OCI-LY3 (cell line): ENCODE data around the gene FNDC10.

Experiments used
- H2AFZ ChIP-seq: fragments of 200-600, 300-600 bp; shearing (Covaris generic); 2 replicates; pipeline ENCODE4 v1.6.0; 2014; ENCODE audit warnings: antibody characterized with exemption, low read depth, low read length
- H3K27ac ChIP-seq: fragments of 200-600, 300-600 bp; sonication (generic); 2 replicates; pipeline ENCODE4 v1.5.1; 2014; ENCODE audit warnings: mild to moderate bottlenecking, low read length, moderate library complexity, mixed read lengths
- H3K27me3 ChIP-seq: fragments of 200-600, 300-600 bp; sonication (generic); 2 replicates; pipeline ENCODE4 v1.6.1; 2014; ENCODE audit warnings: low read depth, low read length, mixed read lengths
- H3K36me3 ChIP-seq: fragments of 200-600, 300-600 bp; sonication (generic); replicated peaks from 2 replicates; pipeline ENCODE3; 2014; ENCODE audit warnings: low read depth, low read length, mixed read lengths
- H3K4me1 ChIP-seq: fragments of 300-600, 200-600 bp; sonication (generic); 2 replicates; pipeline ENCODE4 v1.6.1; 2014; ENCODE audit warnings: low read length, mixed read lengths
- H3K4me2 ChIP-seq: fragments of 200-600, 300-600 bp; sonication (generic); 2 replicates; pipeline ENCODE4 v1.6.1; 2014; ENCODE audit warnings: low read length, mixed read lengths
- H3K4me3 ChIP-seq: fragments of 300-600, 200-600 bp; sonication (generic); 2 replicates; pipeline ENCODE4 v1.5.1; 2014; ENCODE audit warnings: antibody characterized with exemption, mild to moderate bottlenecking, low read length, moderate library complexity
- H3K79me2 ChIP-seq: fragments of 300-600, 200-600 bp; shearing (Covaris generic); 2 replicates; pipeline ENCODE4 v1.6.1; 2014; ENCODE audit warnings: mild to moderate bottlenecking, low read length, mixed read lengths
- H3K9ac ChIP-seq: fragments of 300-600, 200-600 bp; shearing (Covaris generic); 2 replicates; pipeline ENCODE4 v1.6.0; 2014; ENCODE audit warnings: mild to moderate bottlenecking, low read length, moderate library complexity
- H3K9me3 ChIP-seq: fragments of 200-600, 300-600 bp; shearing (Covaris generic); 2 replicates; pipeline ENCODE4 v1.6.1; 2014; ENCODE audit warnings: low read length, mixed read lengths; ENCODE audit not compliant: insufficient read depth
- H4K20me1 ChIP-seq: fragments of 200-600, 300-600 bp; sonication (generic); 2 replicates; pipeline ENCODE4 v1.6.1; 2016; ENCODE audit warnings: low read length, mixed read lengths; ENCODE audit not compliant: insufficient read depth
- EZH2phosphoT487 ChIP-seq: fragments of 200-600 bp; shearing (Covaris generic); IDR thresholded peaks from 2 replicates; pipeline ENCODE4 v1.6.1; 2018; ENCODE audit warnings: antibody characterized with exemption, mixed run types, low read depth
- TF ChIP-seq, protein P1 (sequence below): fragments of 200-600, 300-600 bp; sonication (generic); IDR thresholded peaks from 2 replicates; pipeline ENCODE4 v1.5.1; 2014; ENCODE audit warnings: antibody characterized with exemption, low read length, low read depth

The FNDC10 gene

DNA sequence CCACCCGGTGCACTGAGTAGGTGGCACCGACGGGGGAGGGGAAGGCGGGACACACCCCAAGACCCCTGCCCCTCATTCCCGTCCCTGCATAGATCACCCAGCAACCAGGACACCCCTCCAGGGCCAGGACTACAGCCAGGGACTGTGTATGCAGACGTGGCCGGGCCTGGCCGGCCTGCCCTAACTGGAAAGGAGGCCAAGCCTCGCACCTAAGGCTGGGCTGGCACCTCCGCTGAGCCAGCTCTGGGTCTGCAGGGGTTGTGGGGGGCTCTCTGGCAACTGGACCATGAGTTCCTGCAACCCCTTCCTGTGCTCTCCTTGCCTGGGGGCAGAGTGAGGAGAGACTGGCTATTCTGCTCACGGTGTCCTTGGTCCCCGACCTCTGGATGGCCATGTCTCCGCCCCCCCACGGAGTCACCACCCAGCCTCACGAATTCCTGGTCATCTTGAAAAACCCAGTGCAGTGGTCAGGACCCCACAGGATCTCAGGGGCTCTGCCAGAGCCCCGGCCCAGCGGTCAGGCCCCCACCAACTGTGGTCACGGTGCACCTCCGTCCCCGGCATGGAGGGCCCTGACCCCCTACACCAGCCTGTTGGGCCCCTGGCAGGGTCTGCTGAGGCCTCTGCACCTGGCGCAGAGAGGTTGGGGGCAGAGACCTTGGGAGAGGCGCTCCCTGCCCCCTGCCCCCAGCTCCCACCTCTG lies 1.1 kb upstream of the FNDC10 start:
- Histone ChIP-seq H4K20me1 (no peaks in the 10 kb centered on the region), H3K4me1 (peaks cover 33% of the 10 kb centered on the region), H3K27me3 (peaks cover 12% of the 10 kb centered on the region; the same call in 1 of the 2 replicates), H3K27ac (no peak overlapping the region), H2AFZ (no peak overlapping the region), H3K36me3 (no peaks in the 10 kb centered on the region), H3K4me3 (no peak overlapping the region), H3K79me2 (no peaks in the 10 kb centered on the region), H3K9me3 (no peaks in the 10 kb centered on the region), H3K4me2 (no peak overlapping the region), H3K9ac (no peak overlapping the region)
- TF ChIP-seq, protein P1, sequence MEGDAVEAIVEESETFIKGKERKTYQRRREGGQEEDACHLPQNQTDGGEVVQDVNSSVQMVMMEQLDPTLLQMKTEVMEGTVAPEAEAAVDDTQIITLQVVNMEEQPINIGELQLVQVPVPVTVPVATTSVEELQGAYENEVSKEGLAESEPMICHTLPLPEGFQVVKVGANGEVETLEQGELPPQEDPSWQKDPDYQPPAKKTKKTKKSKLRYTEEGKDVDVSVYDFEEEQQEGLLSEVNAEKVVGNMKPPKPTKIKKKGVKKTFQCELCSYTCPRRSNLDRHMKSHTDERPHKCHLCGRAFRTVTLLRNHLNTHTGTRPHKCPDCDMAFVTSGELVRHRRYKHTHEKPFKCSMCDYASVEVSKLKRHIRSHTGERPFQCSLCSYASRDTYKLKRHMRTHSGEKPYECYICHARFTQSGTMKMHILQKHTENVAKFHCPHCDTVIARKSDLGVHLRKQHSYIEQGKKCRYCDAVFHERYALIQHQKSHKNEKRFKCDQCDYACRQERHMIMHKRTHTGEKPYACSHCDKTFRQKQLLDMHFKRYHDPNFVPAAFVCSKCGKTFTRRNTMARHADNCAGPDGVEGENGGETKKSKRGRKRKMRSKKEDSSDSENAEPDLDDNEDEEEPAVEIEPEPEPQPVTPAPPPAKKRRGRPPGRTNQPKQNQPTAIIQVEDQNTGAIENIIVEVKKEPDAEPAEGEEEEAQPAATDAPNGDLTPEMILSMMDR: no peak
- TF ChIP-seq EZH2phosphoT487: no peak

DNA sequence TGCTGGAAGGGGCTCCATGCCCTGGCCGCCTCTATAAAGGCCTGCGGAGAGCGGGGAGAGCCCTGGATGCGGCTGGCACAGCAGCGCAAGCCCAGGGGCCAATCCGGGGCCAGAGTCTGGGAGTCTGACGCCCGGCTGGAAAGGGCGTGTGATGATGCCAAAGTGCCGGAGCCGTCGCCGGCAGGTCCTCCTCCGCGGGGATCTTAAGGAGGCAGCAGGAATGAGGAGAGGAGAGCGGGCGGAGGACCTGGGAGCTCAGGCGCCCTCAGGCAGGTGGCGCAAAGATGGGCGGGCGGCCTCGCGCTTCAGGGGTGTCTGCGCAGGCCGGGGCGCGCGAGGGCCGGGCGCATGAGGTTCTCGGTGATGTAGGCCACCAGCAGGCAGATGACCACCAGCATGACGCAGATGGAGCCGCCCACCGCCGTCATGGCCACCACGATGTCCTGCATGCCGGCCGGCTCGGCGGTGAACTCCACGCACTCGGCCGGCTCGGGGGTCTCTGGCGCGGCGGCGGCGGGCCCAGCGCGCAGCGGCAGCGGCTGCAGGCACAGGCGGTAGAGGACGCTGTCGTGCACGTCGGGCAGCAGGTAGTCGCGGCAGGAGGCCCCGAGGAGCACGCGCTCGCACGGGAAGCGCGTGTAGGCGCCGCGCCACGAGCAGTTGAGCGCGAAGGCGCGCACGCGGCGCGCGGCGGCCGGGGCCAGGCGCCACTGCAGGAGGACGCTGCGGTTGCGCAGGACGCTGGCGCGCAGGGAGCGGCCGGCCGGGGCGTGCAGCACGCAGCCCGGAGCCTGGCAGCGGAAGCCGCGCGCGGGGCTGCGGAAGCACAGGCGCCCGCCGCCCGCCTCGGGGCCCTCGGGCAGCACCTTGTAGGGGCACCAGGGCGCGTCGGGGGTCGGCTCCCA lies 653 bp downstream of the FNDC10 start:
- H3K27ac ChIP-seq: no peak overlapping the region
- H3K9me3 ChIP-seq: no peaks in the 10 kb centered on the region
- TF ChIP-seq, protein P1: no peak
- no peak for TF ChIP-seq EZH2phosphoT487
- no peak overlapping the region for H3K4me3 ChIP-seq
- H3K4me2 ChIP-seq: no peak overlapping the region
- peaks cover 12% of the 10 kb centered on the region; the same call in 1 of the 2 replicates for H3K27me3 ChIP-seq
- H3K36me3 ChIP-seq: no peaks in the 10 kb centered on the region
- H2AFZ ChIP-seq: no peak overlapping the region
- no peaks in the 10 kb centered on the region for H3K79me2 ChIP-seq
- H4K20me1 ChIP-seq: no peaks in the 10 kb centered on the region
- H3K9ac ChIP-seq: no peak overlapping the region
- peaks cover 33% of the 10 kb centered on the region for H3K4me1 ChIP-seq

DNA sequence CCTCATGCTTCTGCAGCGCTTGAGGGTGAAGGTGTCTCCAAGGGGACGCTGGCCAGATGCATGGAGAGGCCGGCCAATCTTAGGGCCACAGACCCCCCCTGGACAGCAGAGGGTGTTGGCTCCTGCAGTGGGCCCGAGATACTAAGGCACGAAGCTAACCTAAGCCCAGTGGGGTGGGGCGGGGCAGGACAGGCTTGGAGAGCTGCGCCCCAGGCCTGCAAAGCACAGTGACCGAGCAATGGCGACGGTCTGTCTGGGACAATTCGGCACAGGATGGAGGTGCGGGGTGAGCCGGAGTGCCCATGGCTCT lies 1.3 kb downstream of the FNDC10 start:
- H3K9me3 ChIP-seq: no peaks in the 10 kb centered on the region
- H3K27me3 ChIP-seq: peaks cover 12% of the 10 kb centered on the region; the same call in 1 of the 2 replicates
- TF ChIP-seq, protein P1: no peak
- TF ChIP-seq EZH2phosphoT487: no peak
- H3K79me2 ChIP-seq: no peaks in the 10 kb centered on the region
- H3K4me3 ChIP-seq: no peak overlapping the region
- no peak overlapping the region for H3K27ac ChIP-seq
- peaks cover 30% of the 10 kb centered on the region for H3K4me1 ChIP-seq
- H3K36me3 ChIP-seq: no peaks in the 10 kb centered on the region
- H3K4me2 ChIP-seq: no peak overlapping the region
- H3K9ac ChIP-seq: no peak overlapping the region
- H2AFZ ChIP-seq: no peak overlapping the region
- no peaks in the 10 kb centered on the region for H4K20me1 ChIP-seq

DNA sequence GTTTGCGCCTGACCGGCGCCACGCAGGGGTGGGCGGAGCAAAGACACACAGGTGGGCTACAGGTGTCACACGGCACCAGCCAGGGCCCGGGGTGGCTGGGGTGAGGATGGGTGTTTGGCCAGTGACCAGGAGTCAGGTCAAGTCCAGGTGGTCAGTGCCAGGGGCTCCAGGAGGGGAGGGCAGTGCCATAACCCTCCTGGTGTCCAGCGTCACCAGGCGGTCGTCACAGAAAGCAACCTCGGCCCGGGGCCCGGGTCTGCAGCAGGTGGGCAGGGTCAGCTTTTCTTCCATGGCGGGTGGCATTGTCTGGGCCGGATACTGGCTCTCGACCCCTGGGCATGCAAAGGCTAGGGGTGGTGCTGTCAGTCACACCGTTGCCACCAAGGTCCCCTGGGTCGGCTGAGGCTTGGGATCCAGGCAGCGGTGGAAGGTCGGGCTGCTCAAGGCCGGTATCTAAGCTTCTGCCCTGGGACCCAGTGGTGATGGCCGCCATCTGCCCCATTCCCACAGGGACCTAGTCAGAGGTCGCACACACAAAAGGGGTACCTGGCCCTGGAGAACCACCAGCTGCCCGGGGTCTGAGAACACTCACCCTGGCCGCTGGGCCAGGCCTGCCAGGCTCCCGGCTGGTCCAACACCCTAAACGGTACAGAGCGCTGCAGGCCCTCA lies 1.8 kb downstream of the FNDC10 start:
- H3K9ac ChIP-seq: no peak overlapping the region; the same call in 1 of the 2 replicates
- 0 out of 2 replicates have a peak overlapping the region, but pooled peaks have one; percentile 39 for H2AFZ ChIP-seq
- H3K9me3 ChIP-seq: no peaks in the 10 kb centered on the region
- H3K36me3 ChIP-seq: no peaks in the 10 kb centered on the region
- TF ChIP-seq EZH2phosphoT487: no peak
- TF ChIP-seq, protein P1: no peak
- no peaks in the 10 kb centered on the region for H3K79me2 ChIP-seq
- H3K27ac ChIP-seq: no peak overlapping the region
- H3K4me2 ChIP-seq: peak overlapping the region; percentile 85
- H4K20me1 ChIP-seq: no peaks in the 10 kb centered on the region
- H3K27me3 ChIP-seq: peaks cover 12% of the 10 kb centered on the region; the same call in 1 of the 2 replicates
- H3K4me1 ChIP-seq: peaks cover 25% of the 10 kb centered on the region
- H3K4me3 ChIP-seq: peak overlapping the region; percentile 66; the same call in 1 of the 2 replicates
